ENCODE measurements around the gene ARHGEF39.

The ARHGEF39 gene, protein sequence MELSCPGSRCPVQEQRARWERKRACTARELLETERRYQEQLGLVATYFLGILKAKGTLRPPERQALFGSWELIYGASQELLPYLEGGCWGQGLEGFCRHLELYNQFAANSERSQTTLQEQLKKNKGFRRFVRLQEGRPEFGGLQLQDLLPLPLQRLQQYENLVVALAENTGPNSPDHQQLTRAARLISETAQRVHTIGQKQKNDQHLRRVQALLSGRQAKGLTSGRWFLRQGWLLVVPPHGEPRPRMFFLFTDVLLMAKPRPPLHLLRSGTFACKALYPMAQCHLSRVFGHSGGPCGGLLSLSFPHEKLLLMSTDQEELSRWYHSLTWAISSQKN

DNA sequence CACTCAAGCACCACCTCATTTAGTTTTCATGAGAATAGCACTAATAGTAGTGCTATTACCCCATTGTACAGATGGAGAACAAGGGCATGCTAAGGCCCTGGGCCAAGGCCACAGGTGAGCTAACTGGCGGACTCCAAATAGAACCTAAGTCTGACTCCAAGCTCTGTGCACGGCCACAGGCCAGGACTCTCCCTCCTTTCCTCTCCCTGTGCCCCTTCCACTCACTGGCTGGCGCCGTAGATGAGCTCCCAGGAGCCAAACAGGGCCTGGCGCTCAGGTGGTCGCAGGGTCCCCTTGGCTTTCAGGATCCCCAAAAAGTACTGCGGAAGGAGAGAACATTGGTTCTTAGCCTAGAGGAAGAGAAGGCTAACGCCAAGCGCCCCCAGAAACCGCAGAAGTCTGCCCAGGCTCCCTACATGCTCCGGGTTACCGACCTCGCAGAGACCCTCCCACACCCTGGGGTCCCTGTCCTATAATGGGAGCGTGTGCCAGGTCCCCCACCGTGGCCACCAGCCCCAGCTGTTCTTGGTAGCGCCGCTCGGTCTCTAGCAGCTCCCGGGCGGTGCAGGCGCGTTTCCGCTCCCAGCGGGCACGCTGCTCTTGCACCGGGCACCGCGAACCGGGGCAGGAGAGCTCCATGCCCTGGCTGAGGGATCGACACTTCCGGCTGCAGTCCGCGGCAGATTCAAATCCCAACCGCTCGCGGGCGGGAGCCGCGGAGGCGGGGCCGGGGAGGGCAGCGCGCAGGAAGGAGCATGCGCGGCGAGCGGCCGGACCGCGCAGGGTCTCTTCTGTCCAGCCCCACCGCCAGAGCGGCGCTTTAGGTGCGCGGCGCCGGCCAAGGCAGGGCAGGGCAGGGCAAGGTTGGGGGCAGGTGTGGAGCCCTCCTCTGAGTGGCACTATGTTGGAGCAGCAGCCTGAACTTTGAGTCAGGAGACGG, at the start of gene ARHGEF39:
TSS of gene ARHGEF39 (minus strand) at position 665 of the 940 bp plus-strand sequence. CDS start at position 639, 26 bp downstream.
- peak; percentile 66 for DNase-seq

DNA sequence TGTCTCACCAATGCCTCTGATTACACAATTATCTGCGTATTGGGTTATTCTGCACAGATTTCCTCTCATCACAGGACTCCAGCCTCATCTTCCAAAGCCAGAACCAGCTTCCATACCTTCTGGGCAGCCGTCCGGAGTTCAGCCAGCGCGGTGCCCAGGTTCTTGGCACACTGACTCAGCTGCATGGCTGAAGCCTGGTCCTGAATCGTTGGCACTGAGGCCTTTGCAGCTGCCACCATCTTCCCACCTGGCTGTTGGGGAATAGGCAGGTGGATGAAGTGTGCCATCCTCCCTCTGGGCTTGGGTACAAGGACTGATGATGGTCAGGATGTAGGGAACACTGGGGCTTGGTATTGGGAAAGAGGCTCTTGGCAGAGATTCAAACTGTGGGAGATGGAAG, 49.1 kb upstream of the ARHGEF39 start:
- no peak for DNase-seq

DNA sequence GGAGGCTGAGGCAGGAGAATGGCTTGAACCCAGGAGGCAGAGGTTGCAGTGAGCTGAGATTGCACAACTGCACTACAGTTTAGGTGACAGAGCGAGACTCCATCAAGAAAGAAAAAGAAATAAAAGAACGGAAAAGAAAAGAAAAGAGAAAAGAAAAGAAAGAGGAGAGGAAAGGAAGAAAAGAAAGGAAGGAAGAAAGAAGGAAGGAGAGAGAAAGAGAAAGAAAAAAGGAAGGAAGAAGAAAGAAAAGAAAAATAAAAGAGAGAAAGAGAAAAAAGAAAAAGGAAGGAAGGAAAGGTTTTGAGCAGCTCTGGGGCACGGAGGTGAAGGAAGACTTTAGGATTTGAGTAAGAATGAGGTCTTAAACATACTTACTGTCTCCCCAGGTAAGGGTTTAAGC, 48.6 kb upstream of the ARHGEF39 start:
- DNase-seq: no peak

DNA sequence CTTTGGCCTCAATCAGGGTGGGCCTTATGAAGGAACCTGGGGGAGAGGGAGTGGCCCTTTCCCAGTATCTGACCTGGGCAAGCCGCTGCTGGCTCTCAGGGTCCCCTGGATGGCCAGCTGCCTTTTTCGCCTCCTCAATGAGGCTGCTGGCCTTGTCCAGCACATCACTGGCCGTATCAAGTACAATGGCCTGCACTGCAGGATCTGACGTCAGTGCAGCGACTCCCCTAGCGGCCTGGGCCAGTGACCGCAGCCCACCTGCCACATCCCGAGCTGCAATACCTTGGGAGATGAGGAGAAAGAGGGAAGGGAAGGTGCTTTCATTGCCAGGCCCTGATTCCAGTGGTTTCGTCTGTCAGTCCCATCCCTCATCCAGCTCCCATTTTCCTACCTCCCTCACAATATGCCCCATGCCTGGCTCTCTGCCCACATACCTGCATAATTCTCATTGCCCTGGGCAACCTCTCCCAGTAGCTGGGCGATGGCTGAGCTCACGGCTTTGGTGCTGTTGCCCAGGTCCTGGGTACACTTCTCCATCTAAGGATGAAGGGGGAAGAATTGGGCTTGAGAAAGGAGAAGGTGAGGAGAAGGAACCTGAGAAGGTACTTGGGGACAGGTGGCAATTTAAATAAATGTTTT, 47.9 kb upstream of the ARHGEF39 start:
- no peak for DNase-seq

DNA sequence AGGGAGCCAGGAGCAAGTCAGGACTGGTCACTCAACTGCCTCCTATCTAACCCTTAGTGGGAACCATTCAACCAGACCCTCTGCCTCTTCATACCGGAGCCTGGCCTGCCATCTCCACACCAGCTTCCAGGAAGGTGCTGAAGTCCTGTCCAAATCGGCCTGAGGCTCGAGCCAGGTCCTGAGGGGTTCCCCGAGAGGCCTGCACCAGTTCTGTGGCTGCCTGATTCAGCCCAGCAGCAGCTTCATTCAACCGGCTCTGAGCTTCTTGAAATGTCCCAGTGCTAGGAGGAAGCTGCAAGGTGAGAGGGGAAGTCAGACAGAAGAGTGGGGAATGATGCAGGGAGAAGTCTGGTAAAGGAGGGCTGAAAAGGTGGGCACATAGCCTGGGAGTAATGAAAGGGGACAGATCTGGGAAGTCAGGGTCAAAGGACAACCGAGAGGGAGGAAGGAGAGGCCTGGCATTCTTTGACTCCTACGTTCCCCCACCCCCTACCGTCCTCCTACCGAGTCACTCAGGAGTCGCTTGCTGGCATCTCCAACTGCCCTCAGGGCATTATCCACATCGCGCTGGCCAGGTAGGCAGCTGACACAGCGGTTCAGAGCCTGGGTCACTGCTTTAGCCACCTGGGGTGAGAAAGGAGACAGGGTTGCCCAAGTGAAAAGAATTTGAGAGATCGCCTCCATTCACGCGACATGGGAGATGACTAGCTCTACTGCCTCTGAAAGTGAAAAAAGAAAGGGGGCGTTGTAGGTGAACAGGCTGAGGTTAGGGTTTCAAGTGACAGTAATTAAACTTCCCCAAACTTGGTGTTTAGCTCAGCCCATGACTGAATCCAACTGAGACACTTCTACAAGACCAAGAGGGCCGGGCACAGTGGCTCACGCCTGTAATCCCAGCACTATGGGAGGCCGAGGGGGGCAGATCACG, 46.8 kb upstream of the ARHGEF39 start:
- no peak for DNase-seq

DNA sequence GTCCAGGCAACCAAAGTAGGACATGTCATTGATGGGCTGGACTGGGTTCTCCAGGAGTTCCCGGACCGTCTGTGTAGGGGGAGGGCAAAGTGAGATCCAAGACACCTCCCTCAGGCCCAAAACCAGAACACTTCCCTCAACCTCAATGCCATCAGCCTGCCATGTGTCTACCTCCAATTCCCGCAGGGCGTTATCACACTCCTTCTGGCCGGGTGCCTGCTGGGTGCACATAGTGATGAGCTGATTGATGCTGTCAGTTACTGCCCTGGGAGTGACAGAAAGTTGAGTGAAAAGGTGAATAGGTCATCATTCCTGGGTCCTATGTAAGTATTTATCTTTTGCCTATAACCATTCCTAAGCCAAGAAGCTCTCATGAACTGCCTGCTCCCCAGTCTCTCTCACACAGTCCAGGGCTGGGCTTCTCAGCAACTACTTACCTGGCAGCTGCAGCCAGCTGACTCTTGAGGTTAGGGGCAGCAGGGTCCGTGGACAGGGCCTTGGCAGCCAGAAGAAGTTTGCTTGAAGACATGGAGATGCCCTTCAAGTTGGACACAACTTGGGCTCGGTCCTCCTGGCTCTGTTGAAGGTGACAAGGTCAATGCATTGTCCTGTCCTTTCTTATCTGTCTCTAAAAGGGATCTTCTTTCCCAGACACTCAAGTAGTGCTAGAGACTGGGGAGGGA, 46.0 kb upstream of the ARHGEF39 start:
- DNase-seq: no peak

DNA sequence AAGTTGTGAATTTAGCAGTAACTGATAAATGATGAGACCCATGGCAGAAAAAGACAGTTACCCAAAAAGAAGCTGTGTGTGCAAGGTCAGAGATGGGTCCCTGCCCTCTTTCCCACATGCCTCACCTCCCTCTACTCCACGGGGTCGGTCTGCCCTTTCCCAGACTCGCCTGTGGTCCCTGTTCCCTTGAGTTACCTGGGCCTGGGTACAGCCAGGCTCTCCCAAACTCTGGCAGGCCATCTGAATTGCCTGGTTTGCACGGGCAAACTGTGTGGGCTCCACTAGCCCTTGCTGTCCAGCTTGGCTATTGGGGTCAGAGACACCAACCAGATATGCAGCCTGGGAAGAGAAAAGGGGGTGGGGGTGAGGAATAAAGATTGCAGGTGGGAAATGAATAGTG, 43.2 kb upstream of the ARHGEF39 start:
- no peak for DNase-seq

DNA sequence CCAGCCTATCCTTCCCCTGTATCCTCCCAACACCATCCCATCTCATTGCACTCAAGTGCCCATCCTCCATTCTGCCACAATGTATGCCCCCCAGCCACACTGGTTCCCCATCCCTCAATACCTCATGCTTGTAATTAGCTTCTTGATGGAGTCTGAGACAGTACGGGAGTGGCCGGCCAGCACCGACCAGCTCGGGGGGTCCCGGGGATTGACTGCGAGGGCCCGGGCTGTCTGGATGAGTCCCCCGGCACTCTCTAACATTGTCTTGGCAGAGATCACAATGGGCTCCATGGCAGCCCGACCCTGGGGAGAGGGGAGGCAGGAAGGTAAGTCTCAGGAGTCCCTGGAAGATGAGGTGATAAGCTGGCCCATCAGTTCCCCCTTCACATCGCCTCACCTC, 42.0 kb upstream of the ARHGEF39 start:
- no peak for DNase-seq

DNA sequence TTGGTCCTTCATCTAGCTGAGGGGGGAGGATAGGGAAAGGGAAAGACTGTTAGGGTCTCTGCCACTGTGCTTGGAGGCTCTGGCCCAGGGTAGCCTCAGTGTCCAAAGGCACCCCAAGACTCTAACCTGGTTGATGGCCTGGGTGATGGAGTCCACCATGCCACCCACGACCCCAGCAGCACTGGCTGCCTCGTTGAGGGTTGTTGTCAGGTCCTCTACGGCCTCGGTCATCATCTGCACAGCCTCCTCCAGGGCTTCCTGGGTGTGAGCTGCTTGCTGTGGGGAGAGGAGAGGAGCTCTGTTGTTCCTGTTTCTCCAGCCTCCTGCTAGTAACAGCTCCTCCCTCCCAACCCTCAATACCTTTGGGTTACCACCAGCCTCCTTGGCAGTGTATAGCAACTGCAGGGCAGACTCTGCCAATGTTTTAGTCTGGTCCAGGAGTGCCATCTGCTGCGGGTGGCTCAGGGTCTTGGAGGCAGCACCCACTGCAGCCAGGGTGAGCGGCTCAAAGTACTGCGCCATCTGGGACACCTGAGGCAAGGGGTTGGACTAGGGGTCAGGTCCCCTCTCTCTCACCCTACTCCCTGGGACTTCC, 40.9 kb upstream of the ARHGEF39 start:
- DNase-seq: no peak

DNA sequence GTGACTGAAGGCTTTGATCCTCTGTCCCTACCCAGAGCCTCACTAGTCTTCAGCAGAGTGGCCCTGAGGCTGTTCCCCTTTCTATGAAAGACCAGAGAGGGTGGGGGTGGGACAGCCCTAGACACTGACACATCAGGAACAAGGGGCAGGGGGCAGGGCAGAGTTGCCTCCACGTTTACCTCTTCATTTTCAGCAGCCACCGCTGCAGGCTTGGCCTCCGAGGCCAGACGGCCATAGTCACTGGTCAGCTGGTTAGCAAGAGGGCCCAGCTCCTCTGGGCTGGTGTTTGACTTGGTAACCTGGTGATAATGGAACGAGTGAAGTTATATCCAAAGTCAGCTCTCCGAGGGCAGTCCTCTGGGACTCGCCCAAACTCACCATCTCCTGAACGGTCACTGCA, 40.4 kb upstream of the ARHGEF39 start:
- DNase-seq: no peak

DNA sequence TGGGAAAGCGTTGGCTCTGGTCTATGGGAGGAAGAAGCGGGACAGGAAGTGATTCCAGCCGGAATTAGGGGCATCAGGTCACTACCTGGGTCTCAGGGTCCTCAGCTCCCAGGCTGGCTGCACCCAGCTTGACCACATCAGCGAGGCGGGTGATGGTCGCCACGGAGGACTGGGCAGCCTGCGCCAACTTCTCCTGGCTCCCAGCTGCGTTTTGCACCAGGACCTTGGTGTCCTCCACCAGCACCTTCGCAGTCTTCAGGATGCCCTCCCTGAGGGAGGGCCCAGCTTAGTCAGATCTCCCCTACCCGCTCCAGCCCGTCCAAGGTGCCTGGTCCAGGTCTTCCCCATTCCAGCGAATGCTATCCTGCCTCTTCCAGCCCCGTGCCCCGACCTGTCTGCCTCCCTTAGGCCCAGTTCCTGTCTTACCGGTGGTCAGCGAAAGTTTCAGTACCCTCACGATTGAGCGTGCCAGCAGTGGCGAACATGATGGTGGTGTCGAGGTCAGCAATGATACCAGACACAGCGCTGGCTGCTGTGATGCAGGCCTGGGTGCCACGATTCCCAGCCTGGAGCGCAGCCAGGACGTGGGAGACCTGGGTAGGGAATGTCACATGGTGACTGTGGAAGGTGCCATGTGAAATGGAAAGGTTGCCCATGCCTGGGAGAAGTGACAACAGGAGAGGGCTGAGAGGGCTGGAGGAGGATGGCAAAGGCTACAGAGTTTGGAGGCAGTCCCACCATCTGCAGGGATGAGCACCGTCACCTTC, 39.1 kb upstream of the ARHGEF39 start:
- no peak for DNase-seq

DNA sequence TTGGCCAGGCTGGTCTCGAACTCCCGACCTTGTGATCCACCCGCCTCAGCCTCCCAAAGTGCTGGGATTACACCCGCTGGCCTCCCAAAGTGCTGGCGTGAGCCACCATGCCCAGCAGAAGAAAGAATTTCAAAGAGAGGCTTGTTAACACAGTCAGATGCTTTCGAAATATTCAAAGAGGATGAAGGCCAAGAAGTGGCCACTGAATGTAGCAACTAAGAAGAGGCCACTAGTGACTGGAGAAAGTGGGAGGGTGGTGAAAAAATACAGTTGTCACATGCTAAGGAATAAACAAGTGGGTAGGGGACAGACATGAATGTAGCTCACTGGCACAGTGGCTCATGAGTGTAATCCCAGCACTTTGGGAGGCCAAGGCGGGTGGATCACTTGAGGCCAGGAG, 37.7 kb upstream of the ARHGEF39 start:
- DNase-seq: no peak

DNA sequence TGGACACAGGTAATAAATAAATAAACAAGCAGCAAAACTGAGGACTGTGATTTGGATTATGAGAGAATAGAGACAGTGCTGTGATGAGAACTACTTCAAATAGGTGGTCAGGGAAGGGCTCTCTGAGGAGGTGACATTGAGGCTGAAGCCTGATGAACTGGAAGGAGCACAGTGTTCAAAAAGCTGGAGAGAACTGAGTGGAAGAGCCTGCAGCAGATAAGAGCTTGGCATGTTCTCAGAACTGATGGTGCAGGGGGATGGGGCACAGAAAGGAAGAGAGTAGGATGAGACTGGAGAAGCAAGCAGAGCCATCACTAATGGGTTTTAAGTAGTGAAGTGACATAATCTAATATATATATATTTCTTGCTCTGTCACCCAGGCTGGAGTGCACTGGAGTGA, 35.9 kb upstream of the ARHGEF39 start:
- DNase-seq: no peak

DNA sequence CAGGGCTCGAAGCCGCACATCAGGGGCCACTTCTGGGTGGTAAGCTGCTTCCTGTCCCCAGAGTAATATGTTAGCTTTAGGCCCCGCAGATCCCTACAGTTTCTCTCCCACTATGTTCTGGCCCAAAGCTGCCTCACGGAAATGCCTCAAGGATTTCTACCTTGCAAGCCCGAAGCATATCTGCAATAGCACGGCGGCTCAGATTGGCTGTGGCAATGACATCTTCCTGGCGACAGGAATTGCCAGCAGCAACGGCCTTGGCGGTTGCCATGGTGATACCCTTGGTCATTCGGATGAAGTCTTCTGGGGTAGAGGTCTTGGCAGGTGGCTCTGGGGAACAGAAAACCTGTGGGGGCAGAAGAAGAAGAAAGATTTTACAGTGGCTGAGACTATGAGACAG, 35.0 kb upstream of the ARHGEF39 start:
- DNase-seq: no peak

DNA sequence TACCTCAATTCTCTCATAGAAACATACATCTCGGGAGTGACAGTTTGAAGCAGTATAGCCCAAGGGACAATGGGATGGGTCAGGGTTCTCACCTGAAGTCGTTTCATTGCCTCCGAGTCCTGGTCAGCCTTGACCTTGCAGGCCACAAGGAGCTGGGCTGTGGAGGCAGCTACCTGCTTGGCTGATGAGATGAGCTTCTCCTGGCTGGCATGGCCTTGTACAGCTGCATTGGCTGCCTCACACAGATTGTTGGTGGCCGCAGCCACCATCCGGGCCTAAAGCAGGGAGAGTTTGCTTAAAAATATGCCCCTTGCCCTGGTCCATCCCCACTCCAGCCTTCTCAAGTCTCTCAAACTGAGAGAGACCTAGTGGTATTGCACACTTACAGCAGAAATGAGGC, 33.2 kb upstream of the ARHGEF39 start:
- no peak for DNase-seq

DNA sequence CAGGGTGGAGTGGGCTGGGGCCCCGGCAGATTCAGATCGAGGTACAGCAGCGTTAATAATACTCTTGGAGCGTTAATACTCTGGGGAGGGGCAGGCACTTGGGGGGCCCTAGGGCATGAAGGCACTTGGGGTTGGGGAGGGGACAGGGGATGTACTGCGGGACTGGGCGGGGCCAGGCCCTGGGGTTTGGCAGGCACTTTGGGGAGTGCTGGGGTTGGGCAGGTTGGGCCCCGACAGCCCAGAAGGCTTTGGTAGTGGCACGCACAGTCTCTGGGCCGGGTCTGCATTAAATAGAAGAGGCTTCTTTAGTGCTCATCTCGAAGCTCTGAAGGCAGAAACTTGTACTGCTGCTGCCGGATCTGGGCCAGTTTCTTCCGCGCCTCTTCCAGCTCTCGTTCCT, 32.5 kb upstream of the ARHGEF39 start:
- DNase-seq: no peak

DNA sequence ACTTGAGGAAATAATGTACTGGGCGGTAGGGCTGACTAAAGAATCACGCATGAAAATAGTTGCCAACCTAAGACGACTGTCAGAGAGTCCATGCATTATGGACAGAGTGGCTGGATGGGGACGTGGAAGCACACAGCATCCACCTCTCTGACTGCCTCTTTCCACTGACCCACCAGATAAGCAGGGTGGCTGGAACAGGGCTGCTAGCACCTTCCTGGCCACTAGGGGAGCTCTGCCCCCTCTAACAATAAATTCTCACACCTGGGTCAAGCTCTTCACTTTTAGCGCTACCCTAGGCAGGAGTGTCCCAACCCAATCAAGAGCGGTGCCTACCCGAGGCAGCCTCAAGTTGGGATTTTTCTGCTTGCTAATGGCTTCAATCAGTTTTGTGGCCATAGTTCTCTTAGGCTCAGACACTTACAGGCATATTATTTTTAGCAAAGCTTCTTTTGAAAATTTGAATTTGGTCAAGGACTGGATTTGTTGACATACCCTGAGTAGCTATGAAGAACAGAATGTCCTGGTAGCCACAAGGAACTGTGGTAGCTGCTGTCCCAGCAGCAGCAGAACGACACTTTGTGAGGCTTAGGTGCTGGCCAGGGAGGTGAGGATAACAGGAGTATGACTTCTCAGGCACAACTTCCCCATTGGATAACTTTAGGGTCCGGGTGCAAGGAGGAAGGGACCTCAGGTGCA, 31.7 kb upstream of the ARHGEF39 start:
- no peak for DNase-seq

DNA sequence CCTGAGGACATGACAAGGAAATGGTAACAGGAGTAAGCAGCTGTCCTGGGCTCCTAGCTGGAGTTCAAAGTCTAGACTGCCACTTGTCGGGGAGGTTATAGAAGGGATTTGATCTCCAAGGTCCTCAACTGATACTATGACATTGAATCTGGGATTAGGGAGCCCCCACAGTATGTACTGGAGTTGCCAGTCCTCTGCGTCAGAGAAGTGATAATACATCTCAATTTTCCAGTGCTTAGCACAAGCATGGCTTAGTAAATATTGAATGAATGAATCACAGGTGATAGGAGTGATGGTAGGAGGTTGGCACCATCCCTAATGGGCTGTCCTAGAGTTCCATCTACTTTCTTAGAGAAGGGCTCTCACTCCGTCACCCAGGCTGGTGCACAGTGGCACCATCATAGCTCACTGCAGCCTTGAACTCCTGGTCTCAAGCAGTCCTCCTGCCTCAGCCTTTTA, 31.0 kb upstream of the ARHGEF39 start:
- no peak for DNase-seq

DNA sequence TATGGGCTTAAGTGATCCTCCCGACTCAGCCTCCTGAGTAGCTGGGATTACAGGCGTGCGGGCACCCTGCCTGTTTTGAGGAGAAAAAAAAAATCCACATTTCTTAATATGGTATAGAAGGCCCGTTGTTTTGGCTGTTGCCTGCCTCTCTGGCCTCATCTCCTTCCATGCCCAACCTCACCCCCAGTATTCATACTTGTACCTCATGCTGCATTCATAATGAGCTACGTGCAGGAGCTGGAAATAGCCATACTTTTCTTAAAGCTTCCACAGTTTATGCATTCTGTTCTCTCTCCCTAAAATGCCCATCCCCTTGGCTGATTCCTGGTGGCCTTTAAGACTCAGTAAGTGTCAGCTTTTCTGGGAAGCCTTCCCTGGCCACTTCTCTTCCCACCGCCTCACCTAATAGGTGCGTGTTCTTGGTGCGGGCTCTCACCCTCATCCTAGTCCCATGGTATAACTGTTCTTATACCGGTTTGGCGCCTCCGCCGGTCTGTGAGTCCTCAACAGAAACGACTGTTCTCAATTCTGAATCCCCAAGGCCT, 26.8 kb upstream of the ARHGEF39 start:
- DNase-seq: no peak

DNA sequence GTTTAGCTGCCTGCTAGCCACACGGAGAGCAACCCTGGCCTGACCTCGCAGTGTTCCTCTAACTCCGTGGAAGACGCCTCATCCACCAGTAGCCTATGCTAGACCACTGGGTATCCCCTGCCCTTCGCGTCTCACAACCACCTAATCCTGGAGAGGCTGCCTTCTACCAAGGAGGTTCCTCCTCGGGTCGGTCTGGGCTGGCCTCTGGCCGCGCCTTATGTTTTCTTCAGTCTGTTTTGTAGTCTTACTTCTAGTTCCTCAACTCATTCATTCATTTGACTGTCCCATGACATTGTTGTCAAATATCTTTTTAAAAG, 26.3 kb upstream of the ARHGEF39 start:
- no peak for DNase-seq

All from NCI-H1048 (cell line).